Measurements from ENCODE around the gene GP5.

GP5 gene

GRCh38 chr3:194375473-194376240 is 23.4 kb downstream of the GP5 start:
- DNase-seq, result no peak

GRCh38 chr3:194374935-194375334 is 24.1 kb downstream of the GP5 start:
- no peak for DNase-seq

GRCh38 chr3:194373899-194374298 is 25.2 kb downstream of the GP5 start:
- DNase-seq, result no peak

- DNase-seq, result no peak
These were observed 26.0 kb downstream of the GP5 start for GRCh38 chr3:194373028-194373427.

GRCh38 chr3:194370753-194371152 is 28.3 kb downstream of the GP5 start:
- no peak for DNase-seq

- DNase-seq, result no peak
These were observed 29.4 kb downstream of the GP5 start, which contains the start of gene LRRC15 for GRCh38 chr3:194369522-194370279. TSS of gene LRRC15 (minus strand) at chr3:194369743. CDS start at chr3:194361043, 8,700 bp downstream.

GRCh38 chr3:194368918-194369317 is 30.1 kb downstream of the GP5 start:
- no peak for DNase-seq

- DNase-seq, result no peak
These were observed 30.8 kb downstream of the GP5 start for GRCh38 chr3:194367992-194368841.

GRCh38 chr3:194365978-194366490 is 33.0 kb downstream of the GP5 start:
- no peak for DNase-seq

GRCh38 chr3:194365526-194365925 is 33.5 kb downstream of the GP5 start:
- DNase-seq, result no peak

- DNase-seq, result no peak
These were observed 34.2 kb downstream of the GP5 start for GRCh38 chr3:194364652-194365434.

- no peak for DNase-seq
These were observed 34.8 kb downstream of the GP5 start for GRCh38 chr3:194364314-194364651.

GRCh38 chr3:194360568-194360967 is 38.5 kb downstream of the GP5 start:
- DNase-seq, result no peak

GRCh38 chr3:194357681-194358080 is 41.4 kb downstream of the GP5 start:
- DNase-seq, result no peak

GRCh38 chr3:194355379-194355778 is 43.7 kb downstream of the GP5 start:
- DNase-seq, result no peak

- no peak for DNase-seq
These were observed 44.8 kb downstream of the GP5 start for GRCh38 chr3:194354315-194354714.

- no peak for DNase-seq
These were observed 46.3 kb downstream of the GP5 start for GRCh38 chr3:194352667-194353246.

- no peak for DNase-seq
These were observed 47.0 kb downstream of the GP5 start for GRCh38 chr3:194351952-194352536.

- DNase-seq, result no peak
These were observed 47.9 kb downstream of the GP5 start, which contains the start of gene CPN2 for GRCh38 chr3:194351080-194351672. TSS of gene CPN2 (minus strand) at chr3:194351328. CDS start at chr3:194342702, 8,626 bp downstream.

GRCh38 chr3:194350726-194351071 is 48.4 kb downstream of the GP5 start:
- no peak for DNase-seq

- DNase-seq, result no peak
These were observed 50.7 kb downstream of the GP5 start for GRCh38 chr3:194348354-194348753.
